ENCODE results near the gene CDH4.

DNA sequence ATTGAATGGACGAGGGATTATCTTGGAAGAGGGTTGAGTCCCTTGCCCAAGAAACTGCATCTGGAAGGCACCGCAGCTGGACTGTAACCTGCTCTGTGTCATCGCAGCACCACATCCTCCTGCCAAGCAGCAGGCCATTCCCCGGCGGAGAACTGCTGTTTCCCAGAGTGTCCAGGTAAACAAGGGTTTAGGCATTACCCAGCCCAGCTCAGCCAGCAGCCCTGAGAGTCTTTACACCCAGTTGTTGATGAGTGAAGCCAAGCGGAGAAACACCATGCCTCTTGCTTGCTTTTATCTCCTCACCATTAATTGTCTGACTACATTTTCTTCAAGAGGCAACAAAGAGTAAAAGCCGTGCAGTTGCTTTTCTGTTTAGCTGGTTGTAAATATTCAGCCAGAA lies 104.1 kb downstream of the CDH4 start:
- TF ChIP-seq, protein P1, sequence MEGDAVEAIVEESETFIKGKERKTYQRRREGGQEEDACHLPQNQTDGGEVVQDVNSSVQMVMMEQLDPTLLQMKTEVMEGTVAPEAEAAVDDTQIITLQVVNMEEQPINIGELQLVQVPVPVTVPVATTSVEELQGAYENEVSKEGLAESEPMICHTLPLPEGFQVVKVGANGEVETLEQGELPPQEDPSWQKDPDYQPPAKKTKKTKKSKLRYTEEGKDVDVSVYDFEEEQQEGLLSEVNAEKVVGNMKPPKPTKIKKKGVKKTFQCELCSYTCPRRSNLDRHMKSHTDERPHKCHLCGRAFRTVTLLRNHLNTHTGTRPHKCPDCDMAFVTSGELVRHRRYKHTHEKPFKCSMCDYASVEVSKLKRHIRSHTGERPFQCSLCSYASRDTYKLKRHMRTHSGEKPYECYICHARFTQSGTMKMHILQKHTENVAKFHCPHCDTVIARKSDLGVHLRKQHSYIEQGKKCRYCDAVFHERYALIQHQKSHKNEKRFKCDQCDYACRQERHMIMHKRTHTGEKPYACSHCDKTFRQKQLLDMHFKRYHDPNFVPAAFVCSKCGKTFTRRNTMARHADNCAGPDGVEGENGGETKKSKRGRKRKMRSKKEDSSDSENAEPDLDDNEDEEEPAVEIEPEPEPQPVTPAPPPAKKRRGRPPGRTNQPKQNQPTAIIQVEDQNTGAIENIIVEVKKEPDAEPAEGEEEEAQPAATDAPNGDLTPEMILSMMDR (IDR thresholded peaks at IDR 0.05), result no peak
- TF ChIP-seq POLR2AphosphoS5 (IDR thresholded peaks at IDR 0.05) (no peak), POLR2A (IDR thresholded peaks at IDR 0.05) (no peak)

All from prostate gland (tissue), 2 donors.